H9 (cell line): Measurements from ENCODE around the gene EDARADD. TPM values are rescaled to one million over a fixed set of nuclear protein-coding genes. Genes with fewer than 3 reads are reported as not detected.

Experiments
- DNase-seq: peaks from one replicate; pipeline ENCODE4 v3.0.0-alpha.2; 2017
- H2AFZ ChIP-seq: one replicate; pipeline ENCODE4 v1.6.1; 2013; ENCODE audit warnings: mild to moderate bottlenecking, low read length, control low read depth, moderate library complexity
- H2AK5ac ChIP-seq: 2 replicates; pipeline ENCODE4 v1.6.1; 2013; ENCODE audit warnings: low read length, control low read depth, mixed read lengths; ENCODE audit not compliant: insufficient read length
- H2BK120ac ChIP-seq: one replicate; pipeline ENCODE4 v1.6.1; 2013; ENCODE audit warnings: low read depth, mild to moderate bottlenecking, low read length, control low read depth, inconsistent platforms; ENCODE audit not compliant: poor library complexity, severe bottlenecking
- H2BK12ac ChIP-seq: 2 replicates; pipeline ENCODE4 v1.6.1; 2013; ENCODE audit warnings: low read length, control low read depth, mixed read lengths, low read depth; ENCODE audit not compliant: insufficient read length
- H2BK15ac ChIP-seq: 2 replicates; pipeline ENCODE4 v1.6.1; 2013; ENCODE audit warnings: low read depth, low read length, control low read depth
- H2BK20ac ChIP-seq: one replicate; pipeline ENCODE4 v1.6.1; 2013; ENCODE audit warnings: low read depth, mild to moderate bottlenecking, low read length, control low read depth, inconsistent platforms; ENCODE audit not compliant: poor library complexity, severe bottlenecking
- H2BK5ac ChIP-seq: 2 replicates; pipeline ENCODE4 v1.6.1; 2013; ENCODE audit warnings: low read length, control low read depth, mixed read lengths; ENCODE audit not compliant: insufficient read length
- H3K14ac ChIP-seq: 2 replicates; pipeline ENCODE4 v1.6.1; 2013; ENCODE audit warnings: low read length, control low read depth; ENCODE audit not compliant: insufficient read depth
- H3K18ac ChIP-seq: 2 replicates; pipeline ENCODE4 v1.6.1; 2013; ENCODE audit warnings: low read depth, mild to moderate bottlenecking, mixed read lengths, low read length, control low read depth; ENCODE audit not compliant: insufficient read length
- H3K23ac ChIP-seq: 2 replicates; pipeline ENCODE4 v1.6.1; 2013; ENCODE audit warnings: low read length, control low read depth, mixed read lengths, low read depth; ENCODE audit not compliant: insufficient read length
- H3K23me2 ChIP-seq: 2 replicates; pipeline ENCODE4 v1.6.1; 2013; ENCODE audit warnings: low read depth, mild to moderate bottlenecking, mixed read lengths, low read length, control low read depth; ENCODE audit not compliant: insufficient read length, poor library complexity, severe bottlenecking
- H3K27ac ChIP-seq: 2 replicates; pipeline ENCODE4 v1.5.1; 2013; ENCODE audit warnings: low read length, control low read depth, mixed read lengths, low read depth; ENCODE audit not compliant: insufficient read length
- H3K27me3 ChIP-seq: 2 replicates; pipeline ENCODE4 v1.6.1; 2013; ENCODE audit warnings: low read length, control low read depth, inconsistent platforms; ENCODE audit not compliant: insufficient read depth
- H3K4ac ChIP-seq: 2 replicates; pipeline ENCODE4 v1.6.1; 2013; ENCODE audit warnings: low read depth, mild to moderate bottlenecking, control low read depth, inconsistent platforms, low read length, moderate library complexity
- H3K4me1 ChIP-seq: 2 replicates; pipeline ENCODE4 v1.6.1; 2013; ENCODE audit warnings: low read length, control low read depth, inconsistent platforms; ENCODE audit not compliant: insufficient read depth
- H3K4me2 ChIP-seq: 2 replicates; pipeline ENCODE4 v1.6.1; 2013; ENCODE audit warnings: low read length, control low read depth, mixed read lengths; ENCODE audit not compliant: insufficient read length, insufficient read depth
- H3K56ac ChIP-seq: 2 replicates; pipeline ENCODE4 v1.6.1; 2013; ENCODE audit warnings: low read depth, mild to moderate bottlenecking, mixed read lengths, low read length, control low read depth; ENCODE audit not compliant: insufficient read length
- H3K79me1 ChIP-seq: 2 replicates; pipeline ENCODE4 v1.6.1; 2013; ENCODE audit warnings: low read depth, mild to moderate bottlenecking, moderate library complexity, low read length, control low read depth, inconsistent platforms; ENCODE audit not compliant: insufficient read depth, poor library complexity, severe bottlenecking
- H3K79me2 ChIP-seq: 2 replicates; pipeline ENCODE4 v1.6.1; 2013; ENCODE audit warnings: low read length, control low read depth, inconsistent platforms; ENCODE audit not compliant: insufficient read depth
- H3K9ac ChIP-seq: 2 replicates; pipeline ENCODE4 v1.6.1; 2013; ENCODE audit warnings: low read length, control low read depth, mixed read lengths; ENCODE audit not compliant: insufficient read length; ENCODE audit errors: extremely low read depth
- H3K9me3 ChIP-seq: one replicate; pipeline ENCODE4 v1.6.1; 2013; ENCODE audit warnings: low read depth, low read length, inconsistent platforms; ENCODE audit not compliant: control insufficient read depth
- H3T11ph ChIP-seq: one replicate; pipeline ENCODE4 v1.6.1; 2013; ENCODE audit warnings: mild to moderate bottlenecking, low read length, control low read depth, inconsistent platforms
- H4K20me1 ChIP-seq: one replicate; pipeline ENCODE4 v1.6.1; 2013; ENCODE audit not compliant: control insufficient read depth, insufficient read length, insufficient read depth
- H4K5ac ChIP-seq: 2 replicates; pipeline ENCODE4 v1.6.1; 2013; ENCODE audit warnings: low read depth, mild to moderate bottlenecking, mixed read lengths, low read length, control low read depth; ENCODE audit not compliant: insufficient read length
- H4K8ac ChIP-seq: replicated peaks from 2 replicates; pipeline ENCODE4 v1.6.1; 2013; ENCODE audit warnings: low read length, control low read depth, mixed read lengths, low read depth; ENCODE audit not compliant: insufficient read length
- H4K91ac ChIP-seq: 2 replicates; pipeline ENCODE4 v1.6.1; 2013; ENCODE audit warnings: low read depth, mild to moderate bottlenecking, moderate library complexity, mixed read lengths, low read length, control low read depth; ENCODE audit not compliant: insufficient read length
- H3K27ac Mint-ChIP-seq, 3 experiments: 2 replicates in 2 of 3; 3 replicates in 1 of 3; pipeline ENCODE4 v1.8.0; 2020 to 2021; ENCODE audit warnings: mixed read lengths in 3 of 3, mild to moderate bottlenecking in 1 of 3, moderate library complexity in 1 of 3
- H3K27me3 Mint-ChIP-seq: 2 replicates; pipeline ENCODE4 v1.8.0; 2021; ENCODE audit warnings: low read depth, mild to moderate bottlenecking, moderate library complexity, mixed read lengths
- H3K36me3 Mint-ChIP-seq, 3 experiments: 2 replicates in 2 of 3; 3 replicates in 1 of 3; pipeline ENCODE4 v1.8.0; 2020 to 2021; ENCODE audit warnings: low read depth in 3 of 3, mixed read lengths in 3 of 3; ENCODE audit not compliant: insufficient read depth in 1 of 3
- H3K4me1 Mint-ChIP-seq, 2 experiments: 2 replicates each; pipeline ENCODE4 v1.8.0; 2020; ENCODE audit warnings: mixed read lengths in 2 of 2
- H3K4me3 Mint-ChIP-seq, 2 experiments: 2 replicates in 1 of 2; 3 replicates in 1 of 2; pipeline ENCODE4 v1.8.0; 2020 to 2021; ENCODE audit warnings: mild to moderate bottlenecking in 2 of 2, mixed read lengths in 2 of 2, moderate library complexity in 1 of 2
- H3K9me3 Mint-ChIP-seq, 2 experiments: 2 replicates in 1 of 2; 3 replicates in 1 of 2; pipeline ENCODE4 v1.8.0; 2020; ENCODE audit warnings: mild to moderate bottlenecking in 2 of 2, mixed read lengths in 2 of 2, moderate library complexity in 1 of 2
- WGBS: extraction: QIAGEN DNeasy Blood & Tissue Kit; methylation state at CpG from one replicate; pipeline ENCODE4 v1.1.7; 2013; ENCODE audit warnings: missing lambda C conversion rate, low lambda C conversion rate, mixed read lengths; ENCODE audit not compliant: insufficient read length; ENCODE audit errors: extremely low coverage; 5-methylcytosine and 5-hydroxymethylcytosine counted together
- total RNA-seq: library from RNA; stranded (reverse); gene quantifications from 2 replicates; pipeline ENCODE4 v1.2.1, GENCODE V29; 2021
- TF ChIP-seq, protein P1 (sequence below): fragments of 200-600 bp; sonication (generic); conservative IDR thresholded peaks from 3 replicates; pipeline ENCODE4 v1.8.0; 2021; ENCODE audit warnings: antibody characterized with exemption, mild to moderate bottlenecking

Gene EDARADD
- total RNA-seq, 1 experiment from 2014 or later, result 3.8 TPM

DNA sequence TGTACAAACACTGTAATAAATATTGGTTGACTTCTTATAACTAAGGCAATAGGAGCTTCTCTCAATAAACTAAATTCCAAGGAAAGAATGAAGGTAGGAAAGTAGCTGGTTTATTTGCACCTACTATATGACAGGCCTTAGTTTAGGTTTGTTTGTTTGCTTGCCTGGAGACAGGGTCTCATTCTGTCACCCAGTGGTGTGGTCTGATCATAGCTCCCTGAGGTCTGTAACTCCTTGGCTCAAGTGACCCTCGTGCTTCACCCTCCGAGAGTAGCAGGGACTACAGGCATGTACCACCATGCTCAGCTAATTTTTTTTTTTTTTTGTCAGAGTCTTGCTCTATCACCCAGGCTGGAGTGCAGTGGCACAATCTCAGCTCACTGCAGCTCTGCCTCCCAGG is 1.9 kb upstream of the EDARADD start:
- Mint-ChIP-seq H3K4me3 (no peak overlapping the region), H3K36me3 (no peaks in the 10 kb centered on the region; a peak in 1 of 7 replicates), H3K27me3 (peaks cover 42% of the 10 kb centered on the region), H3K9me3 (peaks cover 0 to 5% of the 10 kb centered on the region in 2 experiments; a peak in 2 of 5 replicates), H3K27ac (no peak overlapping the region), H3K4me1 (peaks cover 13 to 19% of the 10 kb centered on the region in 2 experiments)
- H2BK15ac ChIP-seq, result no peak overlapping the region
- no peak overlapping the region for H3T11ph ChIP-seq
- H3K4me2 ChIP-seq, result no peak overlapping the region
- peaks cover 10% of the 10 kb centered on the region for H3K23me2 ChIP-seq
- H3K4me1 ChIP-seq, result no peaks in the 10 kb centered on the region
- H2BK20ac ChIP-seq, result no peak overlapping the region
- H3K27me3 ChIP-seq, result no peaks in the 10 kb centered on the region; the same call in 1 of the 2 replicates
- H2AFZ ChIP-seq, result no peak overlapping the region
- no peaks in the 10 kb centered on the region for H4K20me1 ChIP-seq
- DNase-seq, result no peak
- H4K5ac ChIP-seq, result no peak overlapping the region
- H3K4ac ChIP-seq, result no peak overlapping the region
- H3K14ac ChIP-seq, result no peak overlapping the region
- H2BK12ac ChIP-seq, result no peak overlapping the region
- no peak overlapping the region for H4K91ac ChIP-seq
- H3K79me1 ChIP-seq, result no peaks in the 10 kb centered on the region
- H3K79me2 ChIP-seq, result no peaks in the 10 kb centered on the region
- no peak overlapping the region for H3K18ac ChIP-seq
- H3K27ac ChIP-seq, result no peak overlapping the region
- no peak overlapping the region for H3K9ac ChIP-seq
- H4K8ac ChIP-seq, result no peak overlapping the region
- TF ChIP-seq, protein P1, sequence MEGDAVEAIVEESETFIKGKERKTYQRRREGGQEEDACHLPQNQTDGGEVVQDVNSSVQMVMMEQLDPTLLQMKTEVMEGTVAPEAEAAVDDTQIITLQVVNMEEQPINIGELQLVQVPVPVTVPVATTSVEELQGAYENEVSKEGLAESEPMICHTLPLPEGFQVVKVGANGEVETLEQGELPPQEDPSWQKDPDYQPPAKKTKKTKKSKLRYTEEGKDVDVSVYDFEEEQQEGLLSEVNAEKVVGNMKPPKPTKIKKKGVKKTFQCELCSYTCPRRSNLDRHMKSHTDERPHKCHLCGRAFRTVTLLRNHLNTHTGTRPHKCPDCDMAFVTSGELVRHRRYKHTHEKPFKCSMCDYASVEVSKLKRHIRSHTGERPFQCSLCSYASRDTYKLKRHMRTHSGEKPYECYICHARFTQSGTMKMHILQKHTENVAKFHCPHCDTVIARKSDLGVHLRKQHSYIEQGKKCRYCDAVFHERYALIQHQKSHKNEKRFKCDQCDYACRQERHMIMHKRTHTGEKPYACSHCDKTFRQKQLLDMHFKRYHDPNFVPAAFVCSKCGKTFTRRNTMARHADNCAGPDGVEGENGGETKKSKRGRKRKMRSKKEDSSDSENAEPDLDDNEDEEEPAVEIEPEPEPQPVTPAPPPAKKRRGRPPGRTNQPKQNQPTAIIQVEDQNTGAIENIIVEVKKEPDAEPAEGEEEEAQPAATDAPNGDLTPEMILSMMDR, result no peak
- no CpG with 5 or more reads among the region's 2 CpGs for whole genome bisulfite sequencing
- H2AK5ac ChIP-seq, result no peak overlapping the region
- H3K56ac ChIP-seq, result no peak overlapping the region
- H3K9me3 ChIP-seq, result no peaks in the 10 kb centered on the region
- H2BK5ac ChIP-seq, result no peak overlapping the region
- no peak overlapping the region for H2BK120ac ChIP-seq
- no peak overlapping the region for H3K23ac ChIP-seq
